ENCODE measurements around the gene ARHGAP40.

ARHGAP40 gene

GRCh38 chr20:38628580-38629470 lies 27.2 kb downstream of the ARHGAP40 start:
- no peak for TF ChIP-seq CTCF (IDR thresholded peaks at IDR 0.05; ENCODE audit: borderline replicate concordance, control extremely low read depth, extremely low read depth, insufficient read depth, missing control alignments)
- in situ Hi-C loops (cut with MboI; ENCODE audit: low sequenced_read_pairs, unreplicated experiment) = no loop called here
- no peak for DNase-seq (ENCODE audit: low spot score)

- TF ChIP-seq CTCF (IDR thresholded peaks at IDR 0.05; ENCODE audit: borderline replicate concordance, control extremely low read depth, extremely low read depth, insufficient read depth, missing control alignments) = no peak
- in situ Hi-C loops (cut with MboI; ENCODE audit: low sequenced_read_pairs, unreplicated experiment) = no loop called here
- DNase-seq (ENCODE audit: low spot score) = no peak
Measured at GRCh38 chr20:38629979-38630378, 28.4 kb downstream of the ARHGAP40 start.

GRCh38 chr20:38630727-38631126 lies 29.1 kb downstream of the ARHGAP40 start:
- no peak for TF ChIP-seq CTCF (IDR thresholded peaks at IDR 0.05; ENCODE audit: borderline replicate concordance, control extremely low read depth, extremely low read depth, insufficient read depth, missing control alignments)
- DNase-seq (ENCODE audit: low spot score) = no peak
- in situ Hi-C loops (cut with MboI; ENCODE audit: low sequenced_read_pairs, unreplicated experiment) = no loop called here

DNA sequence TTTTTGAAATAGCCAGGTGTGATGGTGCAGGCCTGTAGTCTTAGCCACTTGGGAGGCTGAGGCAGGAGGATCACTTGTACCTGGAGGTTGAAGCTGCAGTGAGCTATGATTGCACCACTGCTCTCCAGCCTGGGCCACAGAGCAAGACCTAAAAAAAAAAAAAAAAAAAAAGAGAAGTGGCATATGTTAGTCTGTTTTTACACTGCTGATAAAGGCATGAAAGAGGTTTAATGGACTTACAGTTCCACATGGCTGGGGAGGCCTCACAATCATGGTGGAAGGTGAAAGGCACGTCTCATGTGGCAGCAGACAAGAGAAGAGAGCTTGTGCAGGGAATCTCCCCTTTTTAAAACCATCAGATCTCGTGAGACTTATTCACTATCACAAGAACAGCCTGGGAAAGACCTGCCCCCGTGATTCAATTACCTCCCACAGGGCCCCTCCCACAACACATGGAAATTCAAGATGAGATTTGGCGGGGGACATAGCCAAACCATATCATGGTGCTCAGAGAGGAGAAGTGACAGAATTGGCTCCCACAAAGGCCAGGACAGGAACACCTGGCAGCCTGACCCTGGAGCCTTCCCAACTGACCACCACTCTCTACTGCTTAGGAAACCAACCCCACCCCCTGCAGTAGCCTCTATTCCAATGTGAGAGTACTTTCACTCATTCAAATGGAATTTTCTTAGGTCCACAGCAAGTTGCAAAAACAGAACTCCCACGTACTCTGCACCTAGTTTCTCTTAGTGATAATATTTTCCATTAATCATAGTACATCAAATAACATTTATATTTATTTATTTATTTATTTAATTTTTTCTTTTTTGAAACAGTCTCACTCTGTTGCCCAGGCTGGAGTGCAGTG lies 29.8 kb downstream of the ARHGAP40 start:
- in situ Hi-C loops (cut with MboI; ENCODE audit: low sequenced_read_pairs, unreplicated experiment) = no loop called here
- no peak for DNase-seq (ENCODE audit: low spot score)
- no peak for TF ChIP-seq CTCF (IDR thresholded peaks at IDR 0.05; ENCODE audit: borderline replicate concordance, control extremely low read depth, extremely low read depth, insufficient read depth, missing control alignments)

- peak; percentile 85 for DNase-seq (ENCODE audit: low spot score)
- peak; percentile 95 for TF ChIP-seq CTCF (IDR thresholded peaks at IDR 0.05; ENCODE audit: borderline replicate concordance, control extremely low read depth, extremely low read depth, insufficient read depth, missing control alignments)
- in situ Hi-C loops (cut with MboI; ENCODE audit: low sequenced_read_pairs, unreplicated experiment) = no loop called here
Measured at GRCh38 chr20:38633577-38634093, 32.0 kb downstream of the ARHGAP40 start.

- TF ChIP-seq CTCF (IDR thresholded peaks at IDR 0.05; ENCODE audit: borderline replicate concordance, control extremely low read depth, extremely low read depth, insufficient read depth, missing control alignments) = no peak
- no peak for DNase-seq (ENCODE audit: low spot score)
- in situ Hi-C loops (cut with MboI; ENCODE audit: low sequenced_read_pairs, unreplicated experiment) = no loop called here
Measured at GRCh38 chr20:38635721-38636288, 34.2 kb downstream of the ARHGAP40 start.

All from GM13976 (cell line).